Inflammatory macrophage treated with lipopolysaccharide for 1 hour (primary cell): ENCODE measurements around the gene FOXP1.

ENCODE experiments used
- DNase-seq, 2 donors: peaks; one replicate each; pipeline ENCODE4 v3.0.0-alpha.2; 2020 to 2022

The FOXP1 gene

GRCh38 chr3:71226565-71227269, 356.8 kb downstream of the FOXP1 start:
- peak; percentile 8 to 21 for DNase-seq

GRCh38 chr3:71225951-71226564, 357.5 kb downstream of the FOXP1 start:
- DNase-seq = no peak

- DNase-seq = no peak
These were observed 358.4 kb downstream of the FOXP1 start for GRCh38 chr3:71225002-71225684.

- DNase-seq = no peak
These were observed 363.5 kb downstream of the FOXP1 start for GRCh38 chr3:71219744-71220638.

- DNase-seq = no peak
These were observed 365.0 kb downstream of the FOXP1 start for GRCh38 chr3:71218508-71218907.

GRCh38 chr3:71217640-71218222, 365.8 kb downstream of the FOXP1 start:
- no peak for DNase-seq

- no peak for DNase-seq
These were observed 368.2 kb downstream of the FOXP1 start for GRCh38 chr3:71215351-71215750.

GRCh38 chr3:71214797-71215196, 368.7 kb downstream of the FOXP1 start:
- no peak for DNase-seq

GRCh38 chr3:71214016-71214415, 369.5 kb downstream of the FOXP1 start:
- DNase-seq = no peak

GRCh38 chr3:71211083-71211482, 372.4 kb downstream of the FOXP1 start:
- no peak for DNase-seq

GRCh38 chr3:71210257-71211007, 373.1 kb downstream of the FOXP1 start:
- DNase-seq = peak; percentile 75 to 84

GRCh38 chr3:71208211-71209095, 375.1 kb downstream of the FOXP1 start:
- no peak for DNase-seq

GRCh38 chr3:71207632-71208031, 375.9 kb downstream of the FOXP1 start:
- DNase-seq = no peak

GRCh38 chr3:71206305-71207165, 377.0 kb downstream of the FOXP1 start:
- DNase-seq = no peak

GRCh38 chr3:71203727-71204488, 379.6 kb downstream of the FOXP1 start:
- no peak for DNase-seq

- no peak for DNase-seq
These were observed 380.5 kb downstream of the FOXP1 start for GRCh38 chr3:71202848-71203533.

GRCh38 chr3:71201939-71202338, 381.6 kb downstream of the FOXP1 start:
- DNase-seq = no peak

- DNase-seq = no peak
These were observed 385.5 kb downstream of the FOXP1 start for GRCh38 chr3:71197841-71198565.
